ENCODE results near the gene INSIG2. TPM values are rescaled to one million over a fixed set of nuclear protein-coding genes. Genes with fewer than 3 reads are reported as not detected.

The INSIG2 gene
- total RNA-seq, 1 donor from 2014 or later, result 27.6 TPM

GRCh38 chr2:118058951-118059350 lies 29.3 kb upstream of the INSIG2 start:
- intact Hi-C loops (cut with micrococcal nuclease), result no loop called here

GRCh38 chr2:118059919-118060478 lies 28.3 kb upstream of the INSIG2 start:
- intact Hi-C loops (cut with micrococcal nuclease), result loop anchor here (1.0 to 2.0 kb wide), 3 partner anchors 14 to 45 kb away; partner anchors contain the start of gene CCDC93

GRCh38 chr2:118061135-118061955 lies 26.9 kb upstream of the INSIG2 start:
- intact Hi-C loops (cut with micrococcal nuclease), result loop anchor here (2.0 kb wide), 2 partner anchors 29 to 47 kb away; partner anchors contain the start of gene CCDC93

GRCh38 chr2:118062048-118062447 lies 26.2 kb upstream of the INSIG2 start:
- intact Hi-C loops (cut with micrococcal nuclease), result no loop called here

- intact Hi-C loops (cut with micrococcal nuclease), result no loop called here
Observed at GRCh38 chr2:118062669-118063068, 25.6 kb upstream of the INSIG2 start.

- intact Hi-C loops (cut with micrococcal nuclease), result no loop called here
Observed at GRCh38 chr2:118065015-118065706, 23.1 kb upstream of the INSIG2 start.

GRCh38 chr2:118065921-118066511 lies 22.3 kb upstream of the INSIG2 start:
- intact Hi-C loops (cut with micrococcal nuclease), result no loop called here

- intact Hi-C loops (cut with micrococcal nuclease), result no loop called here
Observed at GRCh38 chr2:118077636-118078247, 10.5 kb upstream of the INSIG2 start.

GRCh38 chr2:118078734-118079133 lies 9.5 kb upstream of the INSIG2 start:
- intact Hi-C loops (cut with micrococcal nuclease), result no loop called here

GRCh38 chr2:118084491-118085089 lies 3.7 kb upstream of the INSIG2 start:
- intact Hi-C loops (cut with micrococcal nuclease), result no loop called here

- intact Hi-C loops (cut with micrococcal nuclease), result no loop called here
Observed at GRCh38 chr2:118085173-118086023, 2.9 kb upstream of the INSIG2 start.

- intact Hi-C loops (cut with micrococcal nuclease), result no loop called here
Observed at GRCh38 chr2:118086024-118086633, 2.1 kb upstream of the INSIG2 start.

GRCh38 chr2:118089139-118089800 lies 999 bp downstream of the INSIG2 start:
- intact Hi-C loops (cut with micrococcal nuclease), result loop anchor here (1.0 to 2.0 kb wide), 3 partner anchors 15 to 1278 kb away; partner anchors contain the start of genes C2orf76 and DBI

GRCh38 chr2:118090387-118091139 lies 2.3 kb downstream of the INSIG2 start:
- intact Hi-C loops (cut with micrococcal nuclease), result no loop called here

GRCh38 chr2:118091140-118091478 lies 2.8 kb downstream of the INSIG2 start:
- intact Hi-C loops (cut with micrococcal nuclease), result no loop called here

GRCh38 chr2:118091631-118092030 lies 3.4 kb downstream of the INSIG2 start:
- intact Hi-C loops (cut with micrococcal nuclease), result no loop called here

- intact Hi-C loops (cut with micrococcal nuclease), result loop anchor here (1.0 kb wide), 1 partner anchor 10 kb away; no protein-coding TSS in a partner anchor
Observed at GRCh38 chr2:118094102-118094501, 5.8 kb downstream of the INSIG2 start.

GRCh38 chr2:118094503-118094902 lies 6.2 kb downstream of the INSIG2 start:
- intact Hi-C loops (cut with micrococcal nuclease), result loop anchor here (1.0 kb wide), 1 partner anchor 10 kb away; no protein-coding TSS in a partner anchor
